Nephron (organoid): ENCODE results near the gene SRGAP2C.
"Not testable (repeated sequence)": the region's sequence is repeated elsewhere in the genome, so short reads cannot be mapped to it uniquely, and the experiment has no call there.

Source experiments
- H3K27ac Mint-ChIP-seq, 3 experiments: 2 replicates each; pipeline ENCODE4 v1.8.0; 2020; ENCODE audit warnings: mixed read lengths in 3 of 3, mild to moderate bottlenecking in 2 of 3, moderate library complexity in 1 of 3
- H3K27me3 Mint-ChIP-seq: 2 replicates; pipeline ENCODE4 v1.8.0; 2021; ENCODE audit warnings: low read depth, mild to moderate bottlenecking, moderate library complexity, mixed read lengths
- H3K36me3 Mint-ChIP-seq: 2 replicates; pipeline ENCODE4 v1.8.0; 2020; ENCODE audit warnings: low read depth, mixed read lengths
- H3K4me1 Mint-ChIP-seq: 2 replicates; pipeline ENCODE4 v1.8.0; 2020; ENCODE audit warnings: mixed read lengths
- H3K4me3 Mint-ChIP-seq, 3 experiments: 2 replicates each; pipeline ENCODE4 v1.8.0; 2020; ENCODE audit warnings: mild to moderate bottlenecking in 3 of 3, mixed read lengths in 3 of 3, moderate library complexity in 2 of 3
- H3K9me3 Mint-ChIP-seq: 2 replicates; pipeline ENCODE4 v1.8.0; 2020; ENCODE audit warnings: mixed read lengths
- CTCF ChIP-seq, 3 experiments: fragments of 200-600 bp; sonication (generic); IDR thresholded peaks; one replicate each; pipeline ENCODE4 v1.5.0; 2021; ENCODE audit warnings: antibody characterized with exemption in 3 of 3; ENCODE audit not compliant: unreplicated experiment in 3 of 3

SRGAP2C gene

GRCh38 chr1:121184290-121185127, at the start of gene SRGAP2C, which contains the start of gene FAM72B:
TSS of gene SRGAP2C (plus strand) at chr1:121184975. CDS start at chr1:121187447, 2,472 bp downstream.
TSS of gene FAM72B (minus strand) at chr1:121184340. CDS start at chr1:121183489, 851 bp downstream.
- not testable (repeated sequence) for H3K27me3 Mint-ChIP-seq, H3K36me3 Mint-ChIP-seq, H3K4me1 Mint-ChIP-seq, H3K9me3 Mint-ChIP-seq
- Mint-ChIP-seq H3K4me3 (peak within 1 kb of the TSS; percentile 87 to 95 (median 88)), H3K27ac (peak within 1 kb of the TSS; percentile 57 to 89 (median 75))

- H3K36me3 Mint-ChIP-seq, H3K4me1 Mint-ChIP-seq, H3K9me3 Mint-ChIP-seq, H3K4me3 Mint-ChIP-seq, H3K27ac Mint-ChIP-seq, H3K27me3 Mint-ChIP-seq: not testable (repeated sequence)
Observed at GRCh38 chr1:121140393-121140792, 44.4 kb upstream of the SRGAP2C start.

- H3K36me3 Mint-ChIP-seq, H3K4me3 Mint-ChIP-seq, H3K9me3 Mint-ChIP-seq, H3K27me3 Mint-ChIP-seq, H3K4me1 Mint-ChIP-seq, H3K27ac Mint-ChIP-seq: not testable (repeated sequence)
Observed at GRCh38 chr1:121148489-121149190, 36.1 kb upstream of the SRGAP2C start.

- H3K36me3 Mint-ChIP-seq, H3K9me3 Mint-ChIP-seq, H3K4me1 Mint-ChIP-seq, H3K27ac Mint-ChIP-seq, H3K27me3 Mint-ChIP-seq, H3K4me3 Mint-ChIP-seq: not testable (repeated sequence)
Observed at GRCh38 chr1:121151294-121151693, 33.5 kb upstream of the SRGAP2C start.

- not testable (repeated sequence) for H3K9me3 Mint-ChIP-seq, H3K4me3 Mint-ChIP-seq, H3K27ac Mint-ChIP-seq, H3K4me1 Mint-ChIP-seq, H3K27me3 Mint-ChIP-seq, H3K36me3 Mint-ChIP-seq
Observed at GRCh38 chr1:121152788-121153187, 32.0 kb upstream of the SRGAP2C start.

GRCh38 chr1:121154811-121155210, 30.0 kb upstream of the SRGAP2C start:
- not testable (repeated sequence) for H3K27me3 Mint-ChIP-seq, H3K27ac Mint-ChIP-seq, H3K36me3 Mint-ChIP-seq, H3K9me3 Mint-ChIP-seq, H3K4me1 Mint-ChIP-seq, H3K4me3 Mint-ChIP-seq

- not testable (repeated sequence) for H3K27me3 Mint-ChIP-seq, H3K36me3 Mint-ChIP-seq, H3K4me1 Mint-ChIP-seq, H3K27ac Mint-ChIP-seq, H3K9me3 Mint-ChIP-seq, H3K4me3 Mint-ChIP-seq
- peak; percentile 20 to 39 (median 29) for TF ChIP-seq CTCF (IDR thresholded peaks at IDR 0.05; ENCODE audit: unreplicated experiment in 3 of 3)
Observed at GRCh38 chr1:121155671-121156358, 29.0 kb upstream of the SRGAP2C start.

- not testable (repeated sequence) for H3K27me3 Mint-ChIP-seq, H3K27ac Mint-ChIP-seq, H3K4me3 Mint-ChIP-seq, H3K4me1 Mint-ChIP-seq, H3K36me3 Mint-ChIP-seq, H3K9me3 Mint-ChIP-seq
Observed at GRCh38 chr1:121156958-121157603, 27.7 kb upstream of the SRGAP2C start.

GRCh38 chr1:121157609-121158008, 27.2 kb upstream of the SRGAP2C start:
- not testable (repeated sequence) for H3K27me3 Mint-ChIP-seq, H3K4me3 Mint-ChIP-seq, H3K36me3 Mint-ChIP-seq, H3K9me3 Mint-ChIP-seq, H3K4me1 Mint-ChIP-seq, H3K27ac Mint-ChIP-seq

GRCh38 chr1:121160118-121160517, 24.7 kb upstream of the SRGAP2C start:
- H3K27me3 Mint-ChIP-seq, H3K4me3 Mint-ChIP-seq, H3K36me3 Mint-ChIP-seq, H3K27ac Mint-ChIP-seq, H3K4me1 Mint-ChIP-seq, H3K9me3 Mint-ChIP-seq: not testable (repeated sequence)

- H3K36me3 Mint-ChIP-seq, H3K27me3 Mint-ChIP-seq, H3K9me3 Mint-ChIP-seq, H3K27ac Mint-ChIP-seq, H3K4me1 Mint-ChIP-seq, H3K4me3 Mint-ChIP-seq: not testable (repeated sequence)
Observed at GRCh38 chr1:121161199-121161901, 23.4 kb upstream of the SRGAP2C start.

GRCh38 chr1:121163850-121164757, 20.7 kb upstream of the SRGAP2C start:
- H3K27ac Mint-ChIP-seq, H3K4me3 Mint-ChIP-seq, H3K9me3 Mint-ChIP-seq, H3K36me3 Mint-ChIP-seq, H3K27me3 Mint-ChIP-seq, H3K4me1 Mint-ChIP-seq: not testable (repeated sequence)
